Smooth muscle cell (in vitro differentiated cells): ENCODE results near the gene AFG1L. TPM values are rescaled to one million over a fixed set of nuclear protein-coding genes. Genes with fewer than 3 reads are reported as not detected.

ENCODE experiments used
- DNase-seq: peaks from one replicate; lab custom pipeline; 2025; ENCODE audit not compliant: unreplicated experiment; lab: John Stamatoyannopoulos, UW
- H2AFZ ChIP-seq: fragments of 200-600 bp; sonication (generic); 2 replicates; pipeline ENCODE4 v1.6.0; 2016; ENCODE audit warnings: antibody characterized with exemption, low read depth, mild to moderate bottlenecking
- H3F3A ChIP-seq: fragments of 200-600 bp; sonication (generic); 2 replicates; pipeline ENCODE4 v1.6.0; 2017; ENCODE audit warnings: antibody characterized with exemption, low read depth
- H3K27ac ChIP-seq: fragments of 200-600 bp; sonication (generic); 2 replicates; pipeline ENCODE4 v1.5.1; 2016; ENCODE audit warnings: low read depth, mild to moderate bottlenecking
- H3K27me3 ChIP-seq: fragments of 200-600 bp; sonication (generic); 2 replicates; pipeline ENCODE4 v1.6.1; 2016; ENCODE audit warnings: low read depth, mild to moderate bottlenecking
- H3K36me3 ChIP-seq: fragments of 200-600 bp; sonication (generic); 2 replicates; pipeline ENCODE4 v1.5.1; 2016; ENCODE audit warnings: low read depth
- H3K4me1 ChIP-seq: fragments of 200-600 bp; sonication (generic); 2 replicates; pipeline ENCODE4 v1.5.1; 2016; ENCODE audit warnings: low read depth
- H3K4me2 ChIP-seq: fragments of 200-600 bp; sonication (generic); 2 replicates; pipeline ENCODE4 v1.6.0; 2016; ENCODE audit warnings: mild to moderate bottlenecking
- H3K4me3 ChIP-seq: fragments of 200-600 bp; sonication (generic); 2 replicates; pipeline ENCODE4 v1.5.1; 2016; ENCODE audit warnings: mild to moderate bottlenecking
- H3K79me2 ChIP-seq: fragments of 200-600 bp; sonication (generic); 2 replicates; pipeline ENCODE4 v1.6.0; 2016; ENCODE audit warnings: low read depth, mild to moderate bottlenecking
- H3K9ac ChIP-seq: fragments of 200-600 bp; sonication (generic); 2 replicates; pipeline ENCODE4 v1.6.0; 2016; ENCODE audit warnings: low read depth
- H3K9me3 ChIP-seq: fragments of 200-600 bp; sonication (generic); replicated peaks from 2 replicates; pipeline ENCODE4 v1.5.1; 2016; ENCODE audit warnings: low read depth
- H4K20me1 ChIP-seq: fragments of 200-600 bp; sonication (generic); 2 replicates; pipeline ENCODE4 v1.6.0; 2016; ENCODE audit warnings: low read depth
- WGBS: methylation state at CpG from one replicate; pipeline ENCODE4 v1.1.7; 2016; ENCODE audit warnings: low lambda C conversion rate; 5-methylcytosine and 5-hydroxymethylcytosine counted together
- polyA plus RNA-seq: library from polyadenylated mRNA; unstranded; fragments of >200 nt; fragmentation: Nextera tagmentation; extraction: Ambion mirVana; gene quantifications from 2 replicates; pipeline ENCODE4 v1.2.1, GENCODE V29; 2016
- total RNA-seq: library from RNA; depleted of rRNA; stranded (reverse); fragments of >200 nt; gene quantifications from 2 replicates; pipeline ENCODE4 v1.2.3, GENCODE V29; 2014
- TF ChIP-seq, protein P1 (sequence below): fragments of 200-600 bp; sonication (generic); IDR thresholded peaks from 2 replicates; pipeline ENCODE4 v1.5.1; 2017; ENCODE audit warnings: borderline replicate concordance, mild to moderate bottlenecking, antibody characterized with exemption; ENCODE audit not compliant: insufficient read depth, poor library complexity, severe bottlenecking

Gene AFG1L
- total and polyA plus RNA-seq, 2 experiments from 2014 or later = 4.0 to 5.7 TPM

DNA sequence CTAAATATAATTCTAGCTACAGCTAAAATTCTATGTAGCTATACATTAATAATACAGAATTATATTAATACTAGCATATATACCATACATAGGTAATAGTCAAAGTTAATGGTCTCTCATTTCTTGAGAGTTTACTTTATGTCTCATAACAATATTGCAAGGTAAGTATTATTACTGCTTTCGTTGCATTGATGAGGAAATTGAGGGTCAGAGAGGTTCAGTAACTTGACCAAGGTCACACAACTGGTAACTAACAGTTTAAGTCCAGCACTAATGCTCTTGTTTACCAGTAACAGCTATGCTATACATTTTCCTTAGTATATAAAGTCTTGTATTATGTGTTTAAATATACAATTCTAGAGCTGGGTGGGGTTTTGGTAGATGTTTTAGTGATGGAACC lies 67.6 kb downstream of the AFG1L start:
- Histone ChIP-seq H3K27me3 (no peaks in the 10 kb centered on the region), H2AFZ (no peak overlapping the region), H3K4me3 (no peak overlapping the region), H3F3A (no peaks in the 10 kb centered on the region), H4K20me1 (no peaks in the 10 kb centered on the region), H3K9ac (no peak overlapping the region), H3K36me3 (no peaks in the 10 kb centered on the region), H3K27ac (no peak overlapping the region), H3K79me2 (no peaks in the 10 kb centered on the region), H3K4me2 (no peak overlapping the region), H3K4me1 (peaks cover 7% of the 10 kb centered on the region), H3K9me3 (no peaks in the 10 kb centered on the region)
- WGBS = 88% methylated on average over 1 of the region's 1 CpG
- no peak for DNase-seq
- TF ChIP-seq, protein P1, sequence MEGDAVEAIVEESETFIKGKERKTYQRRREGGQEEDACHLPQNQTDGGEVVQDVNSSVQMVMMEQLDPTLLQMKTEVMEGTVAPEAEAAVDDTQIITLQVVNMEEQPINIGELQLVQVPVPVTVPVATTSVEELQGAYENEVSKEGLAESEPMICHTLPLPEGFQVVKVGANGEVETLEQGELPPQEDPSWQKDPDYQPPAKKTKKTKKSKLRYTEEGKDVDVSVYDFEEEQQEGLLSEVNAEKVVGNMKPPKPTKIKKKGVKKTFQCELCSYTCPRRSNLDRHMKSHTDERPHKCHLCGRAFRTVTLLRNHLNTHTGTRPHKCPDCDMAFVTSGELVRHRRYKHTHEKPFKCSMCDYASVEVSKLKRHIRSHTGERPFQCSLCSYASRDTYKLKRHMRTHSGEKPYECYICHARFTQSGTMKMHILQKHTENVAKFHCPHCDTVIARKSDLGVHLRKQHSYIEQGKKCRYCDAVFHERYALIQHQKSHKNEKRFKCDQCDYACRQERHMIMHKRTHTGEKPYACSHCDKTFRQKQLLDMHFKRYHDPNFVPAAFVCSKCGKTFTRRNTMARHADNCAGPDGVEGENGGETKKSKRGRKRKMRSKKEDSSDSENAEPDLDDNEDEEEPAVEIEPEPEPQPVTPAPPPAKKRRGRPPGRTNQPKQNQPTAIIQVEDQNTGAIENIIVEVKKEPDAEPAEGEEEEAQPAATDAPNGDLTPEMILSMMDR = no peak

DNA sequence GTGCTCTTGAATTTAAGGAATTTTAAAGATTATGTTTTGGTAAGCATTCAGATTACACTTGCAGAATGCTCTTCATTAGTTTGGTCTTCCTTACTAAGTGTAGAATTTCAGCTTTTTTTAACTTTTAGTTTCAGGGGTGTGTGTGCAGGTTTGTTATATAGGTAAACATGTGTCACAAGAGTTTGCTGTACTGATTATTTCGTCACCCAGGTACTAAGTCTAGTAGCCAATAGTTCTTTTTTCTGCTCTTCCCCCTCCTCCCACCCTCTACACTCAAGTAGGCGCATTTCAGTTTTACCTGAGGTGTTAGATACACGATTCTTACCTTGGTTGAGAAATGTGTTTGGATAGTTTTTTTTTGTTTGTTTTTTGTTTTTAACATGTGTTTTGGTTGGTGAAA lies 68.3 kb downstream of the AFG1L start:
- H3K36me3 ChIP-seq = no peaks in the 10 kb centered on the region
- WGBS = 87% methylated on average over 3 of the region's 3 CpGs
- H3K9me3 ChIP-seq = no peaks in the 10 kb centered on the region
- no peak for DNase-seq
- H3F3A ChIP-seq = no peaks in the 10 kb centered on the region
- TF ChIP-seq, protein P1 = no peak
- H3K27me3 ChIP-seq = no peaks in the 10 kb centered on the region
- H3K4me3 ChIP-seq = no peak overlapping the region
- H3K4me2 ChIP-seq = no peak overlapping the region
- H3K9ac ChIP-seq = no peak overlapping the region
- peaks cover 7% of the 10 kb centered on the region for H3K4me1 ChIP-seq
- no peaks in the 10 kb centered on the region for H4K20me1 ChIP-seq
- H3K79me2 ChIP-seq = no peaks in the 10 kb centered on the region
- H2AFZ ChIP-seq = no peak overlapping the region
- no peak overlapping the region for H3K27ac ChIP-seq

DNA sequence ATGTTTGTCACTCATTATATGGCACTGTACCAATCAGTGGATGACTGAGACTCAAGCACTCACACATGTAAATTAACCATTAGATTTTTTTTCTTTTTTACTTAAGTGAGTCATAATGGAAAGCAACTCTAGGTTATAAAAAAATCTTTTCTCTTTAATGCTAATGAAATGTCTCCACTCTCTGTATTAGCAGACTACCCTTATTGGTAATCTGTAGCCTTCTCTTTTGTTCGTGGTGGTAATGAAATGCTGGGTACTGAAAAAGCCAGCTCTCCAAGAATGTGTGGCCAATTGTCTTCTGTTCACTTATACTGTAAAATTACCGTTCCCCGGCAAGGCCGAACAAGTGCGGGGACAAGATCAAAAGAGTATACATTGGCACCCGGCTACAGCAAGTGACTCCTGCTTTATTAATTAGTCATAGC lies 69.0 kb downstream of the AFG1L start:
- peaks cover 9% of the 10 kb centered on the region for H3K4me1 ChIP-seq
- no peaks in the 10 kb centered on the region for H3F3A ChIP-seq
- no peaks in the 10 kb centered on the region for H3K9me3 ChIP-seq
- H3K36me3 ChIP-seq = no peaks in the 10 kb centered on the region
- 83% methylated on average over 6 of the region's 6 CpGs for WGBS
- TF ChIP-seq, protein P1 = no peak
- no peaks in the 10 kb centered on the region for H3K79me2 ChIP-seq
- H4K20me1 ChIP-seq = no peaks in the 10 kb centered on the region
- no peak overlapping the region for H3K9ac ChIP-seq
- H3K4me3 ChIP-seq = no peak overlapping the region
- H2AFZ ChIP-seq = no peak overlapping the region
- DNase-seq = no peak
- H3K4me2 ChIP-seq = no peak overlapping the region
- H3K27ac ChIP-seq = no peak overlapping the region
- no peaks in the 10 kb centered on the region for H3K27me3 ChIP-seq

DNA sequence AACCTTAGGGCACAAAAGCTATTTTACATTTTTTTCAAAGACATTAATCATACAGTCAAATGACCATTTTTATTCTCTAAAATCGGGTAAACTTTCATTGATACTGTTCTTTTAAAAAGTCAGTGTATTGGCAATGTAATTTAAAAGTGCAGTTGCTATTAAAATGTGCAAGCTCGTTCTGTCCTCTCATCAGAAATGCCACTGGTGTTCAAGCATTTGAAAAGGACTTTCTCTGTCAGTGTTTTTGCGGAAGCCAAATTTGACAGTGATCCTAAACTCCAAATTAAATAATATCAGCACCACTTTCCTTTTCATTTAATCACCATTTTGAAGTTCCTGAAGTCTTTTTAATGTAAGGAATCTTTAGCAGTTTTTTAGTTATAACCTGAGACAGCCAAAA lies 69.6 kb downstream of the AFG1L start:
- no peaks in the 10 kb centered on the region for H3K9me3 ChIP-seq
- H2AFZ ChIP-seq = no peak overlapping the region
- no peak overlapping the region for H3K4me3 ChIP-seq
- H3K9ac ChIP-seq = no peak overlapping the region
- H3F3A ChIP-seq = no peaks in the 10 kb centered on the region
- H3K79me2 ChIP-seq = no peaks in the 10 kb centered on the region
- peaks cover 12% of the 10 kb centered on the region for H3K4me1 ChIP-seq
- DNase-seq = no peak
- no peak overlapping the region for H3K27ac ChIP-seq
- H3K4me2 ChIP-seq = no peak overlapping the region
- no peaks in the 10 kb centered on the region for H4K20me1 ChIP-seq
- no peaks in the 10 kb centered on the region for H3K27me3 ChIP-seq
- 83% methylated on average over 3 of the region's 3 CpGs for WGBS
- H3K36me3 ChIP-seq = no peaks in the 10 kb centered on the region
- TF ChIP-seq, protein P1 = no peak
